GM12874 (cell line): ENCODE results near the gene TCEA3.

Experiments used
- TF ChIP-seq, protein P1 (sequence below): IDR thresholded peaks from 2 replicates; pipeline ENCODE4 v1.5.1; 2011; ENCODE audit warnings: low read depth, mild to moderate bottlenecking, control low read depth, low read length, moderate library complexity; ENCODE audit not compliant: insufficient read depth

TCEA3 gene

DNA sequence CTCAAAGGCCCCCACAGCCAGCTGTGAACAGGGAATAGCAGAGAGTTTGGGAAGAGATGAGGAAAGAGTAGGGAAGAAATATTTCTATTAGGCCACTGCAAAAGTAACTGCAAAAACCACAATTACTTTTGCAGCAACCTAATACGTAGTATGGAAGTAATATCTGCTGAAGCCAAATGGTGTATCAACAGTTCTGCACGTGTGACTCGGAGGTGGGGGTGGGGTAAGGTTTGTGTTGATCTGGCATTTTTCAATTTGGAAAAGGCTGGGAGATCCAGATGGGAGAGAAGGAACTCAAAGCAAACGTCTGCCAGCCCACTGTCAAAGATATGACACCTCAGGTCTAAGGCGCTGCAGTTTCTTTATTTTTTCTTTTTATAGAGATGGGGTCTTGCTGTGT, 43.8 kb downstream of the TCEA3 start:
- TF ChIP-seq, protein P1, sequence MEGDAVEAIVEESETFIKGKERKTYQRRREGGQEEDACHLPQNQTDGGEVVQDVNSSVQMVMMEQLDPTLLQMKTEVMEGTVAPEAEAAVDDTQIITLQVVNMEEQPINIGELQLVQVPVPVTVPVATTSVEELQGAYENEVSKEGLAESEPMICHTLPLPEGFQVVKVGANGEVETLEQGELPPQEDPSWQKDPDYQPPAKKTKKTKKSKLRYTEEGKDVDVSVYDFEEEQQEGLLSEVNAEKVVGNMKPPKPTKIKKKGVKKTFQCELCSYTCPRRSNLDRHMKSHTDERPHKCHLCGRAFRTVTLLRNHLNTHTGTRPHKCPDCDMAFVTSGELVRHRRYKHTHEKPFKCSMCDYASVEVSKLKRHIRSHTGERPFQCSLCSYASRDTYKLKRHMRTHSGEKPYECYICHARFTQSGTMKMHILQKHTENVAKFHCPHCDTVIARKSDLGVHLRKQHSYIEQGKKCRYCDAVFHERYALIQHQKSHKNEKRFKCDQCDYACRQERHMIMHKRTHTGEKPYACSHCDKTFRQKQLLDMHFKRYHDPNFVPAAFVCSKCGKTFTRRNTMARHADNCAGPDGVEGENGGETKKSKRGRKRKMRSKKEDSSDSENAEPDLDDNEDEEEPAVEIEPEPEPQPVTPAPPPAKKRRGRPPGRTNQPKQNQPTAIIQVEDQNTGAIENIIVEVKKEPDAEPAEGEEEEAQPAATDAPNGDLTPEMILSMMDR, result no peak

DNA sequence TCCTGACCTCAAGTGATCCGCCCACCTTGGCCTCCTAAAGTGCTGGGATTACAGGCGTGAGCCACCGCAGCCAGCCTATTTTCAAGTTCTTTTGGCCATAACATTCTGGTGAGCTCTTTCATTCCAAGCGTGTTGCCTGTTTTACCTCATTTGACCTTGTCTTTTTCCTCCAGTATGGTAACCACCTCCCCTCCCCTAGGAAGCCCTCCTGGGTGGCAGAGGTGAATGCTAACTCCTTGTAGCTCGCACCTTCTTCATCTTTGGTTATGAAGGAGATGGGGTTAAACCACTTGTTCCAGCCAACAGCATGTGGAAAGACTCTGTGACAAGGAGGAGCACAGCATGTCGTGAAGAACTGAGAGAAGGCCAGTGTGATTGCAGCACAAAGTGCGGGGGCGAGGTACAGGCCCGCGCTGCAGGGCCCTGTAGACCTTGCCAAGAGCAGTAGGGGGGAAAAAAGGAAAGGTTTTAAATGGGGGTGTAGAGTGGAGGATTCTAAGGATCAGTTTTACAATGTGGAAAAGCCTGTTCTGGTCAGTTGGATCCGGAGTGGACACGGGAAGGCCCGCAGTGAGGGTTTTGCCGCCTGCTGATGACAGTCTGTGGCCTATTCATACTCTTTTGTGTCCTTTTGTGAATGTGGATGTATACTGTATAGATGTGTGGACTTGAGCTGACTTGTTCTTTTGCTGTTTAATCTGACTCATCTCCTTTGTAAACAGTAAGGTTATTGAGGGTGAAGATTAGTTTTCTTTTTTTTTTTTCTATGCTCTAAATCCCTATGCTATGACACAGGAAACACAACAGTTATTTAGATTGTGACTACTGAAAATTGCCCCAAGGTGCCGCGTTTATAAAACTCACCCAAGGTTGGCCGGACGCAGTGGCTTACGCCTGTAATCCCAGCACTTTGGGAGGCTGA, 47.4 kb downstream of the TCEA3 start:
- TF ChIP-seq, protein P1, result no peak

DNA sequence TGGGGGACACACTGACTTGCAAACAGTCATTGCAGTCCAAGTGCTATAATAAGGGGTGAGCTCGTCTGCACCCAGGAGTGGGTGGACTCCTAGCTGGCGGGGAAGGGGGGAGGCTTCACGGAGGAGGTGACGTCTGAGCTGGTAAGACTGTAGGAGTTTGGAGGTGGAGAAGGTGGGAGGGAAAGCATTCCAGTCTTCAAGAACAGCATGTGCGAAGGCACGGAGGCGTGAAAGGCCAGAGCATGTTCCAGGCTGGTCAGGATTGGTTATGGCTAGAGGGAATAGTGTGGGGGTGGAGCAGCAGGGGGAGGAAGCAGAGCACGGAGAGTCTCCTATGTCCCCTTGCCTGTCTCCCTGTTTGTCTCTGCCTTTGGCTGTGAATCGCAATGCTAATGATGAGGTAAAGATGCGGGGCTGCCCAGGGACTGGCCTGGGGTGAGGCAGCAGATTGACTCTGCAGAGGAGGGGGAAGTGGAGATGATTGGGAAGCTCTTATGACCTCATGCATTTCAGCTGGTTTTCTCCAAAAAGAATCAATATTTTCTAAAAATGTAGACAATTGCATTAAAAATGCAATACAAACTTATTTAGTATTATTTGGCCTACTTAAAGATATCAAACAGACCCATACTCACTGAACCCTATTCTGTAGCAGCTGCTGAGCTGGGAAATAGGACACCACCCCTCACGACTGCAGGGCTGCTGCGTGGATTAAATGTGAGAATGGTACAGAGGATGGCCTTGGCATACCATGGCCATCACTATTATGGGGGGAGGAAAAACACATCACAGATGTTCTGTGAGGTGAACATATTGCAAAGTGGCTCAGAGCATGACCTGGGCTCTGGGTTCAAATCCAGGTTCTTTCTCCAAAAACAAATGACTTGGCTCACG, 52.3 kb downstream of the TCEA3 start:
- TF ChIP-seq, protein P1, result no peak

DNA sequence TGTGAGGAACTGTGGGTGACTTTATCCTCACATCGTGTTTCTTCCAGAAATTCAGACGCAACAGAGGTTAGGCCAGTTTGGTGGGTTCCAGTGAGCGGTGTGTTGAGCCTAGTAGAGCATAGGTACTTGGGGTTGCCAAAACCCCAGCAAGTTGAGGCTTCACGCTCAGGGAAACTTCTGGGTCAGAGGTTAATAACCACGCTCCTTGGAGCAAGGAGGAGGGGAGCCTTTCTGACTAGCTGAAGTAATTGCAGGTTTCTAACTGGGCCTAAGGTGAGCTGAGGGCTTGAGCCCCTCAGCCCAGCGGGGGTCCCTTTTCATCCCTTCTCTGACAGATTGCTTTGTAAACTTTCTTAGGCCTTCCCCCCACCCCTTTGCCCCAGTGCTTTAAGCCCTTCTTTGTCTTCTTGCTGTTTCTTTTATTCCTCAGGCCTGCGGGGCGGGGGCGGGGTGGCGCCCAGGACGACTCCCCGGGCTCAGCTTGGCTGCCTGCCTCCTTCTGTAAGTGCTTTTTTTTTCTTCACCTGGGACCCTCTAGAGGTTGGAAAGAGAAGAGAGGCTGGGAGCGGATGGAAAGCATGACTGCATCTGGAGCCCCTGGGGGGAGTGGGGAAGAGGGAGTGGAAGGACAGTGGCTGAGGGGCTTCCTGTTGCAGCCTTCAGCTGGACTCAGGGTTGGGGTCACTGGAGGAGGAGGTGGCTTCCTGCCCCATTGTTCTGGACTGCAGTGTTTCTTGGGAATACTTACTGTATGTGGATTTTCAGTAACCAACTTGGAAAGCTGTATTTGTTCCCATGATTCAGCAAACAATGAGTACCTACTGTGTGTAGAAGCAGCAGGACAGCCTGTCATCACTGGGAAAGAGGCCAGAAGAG, 53.6 kb downstream of the TCEA3 start:
- TF ChIP-seq, protein P1, result no peak

DNA sequence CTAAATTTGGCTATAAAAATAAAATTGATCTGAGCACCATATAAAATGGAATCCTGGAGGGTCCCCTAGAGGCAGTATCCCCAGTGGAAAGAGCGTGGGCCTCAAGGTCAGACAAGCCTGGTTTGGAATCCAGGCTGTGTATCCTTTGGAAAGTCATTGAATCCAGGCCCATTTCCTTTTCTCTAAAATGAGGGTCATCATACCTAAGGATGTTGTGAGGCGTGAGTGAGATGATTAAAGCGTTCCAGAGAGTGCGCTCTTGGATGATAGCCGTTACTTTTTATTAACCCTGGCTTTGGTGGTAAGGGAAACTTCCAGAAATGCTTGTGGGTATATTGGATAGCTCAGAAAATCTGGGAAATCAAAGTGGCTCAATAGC, 54.2 kb downstream of the TCEA3 start:
- TF ChIP-seq, protein P1, result no peak

DNA sequence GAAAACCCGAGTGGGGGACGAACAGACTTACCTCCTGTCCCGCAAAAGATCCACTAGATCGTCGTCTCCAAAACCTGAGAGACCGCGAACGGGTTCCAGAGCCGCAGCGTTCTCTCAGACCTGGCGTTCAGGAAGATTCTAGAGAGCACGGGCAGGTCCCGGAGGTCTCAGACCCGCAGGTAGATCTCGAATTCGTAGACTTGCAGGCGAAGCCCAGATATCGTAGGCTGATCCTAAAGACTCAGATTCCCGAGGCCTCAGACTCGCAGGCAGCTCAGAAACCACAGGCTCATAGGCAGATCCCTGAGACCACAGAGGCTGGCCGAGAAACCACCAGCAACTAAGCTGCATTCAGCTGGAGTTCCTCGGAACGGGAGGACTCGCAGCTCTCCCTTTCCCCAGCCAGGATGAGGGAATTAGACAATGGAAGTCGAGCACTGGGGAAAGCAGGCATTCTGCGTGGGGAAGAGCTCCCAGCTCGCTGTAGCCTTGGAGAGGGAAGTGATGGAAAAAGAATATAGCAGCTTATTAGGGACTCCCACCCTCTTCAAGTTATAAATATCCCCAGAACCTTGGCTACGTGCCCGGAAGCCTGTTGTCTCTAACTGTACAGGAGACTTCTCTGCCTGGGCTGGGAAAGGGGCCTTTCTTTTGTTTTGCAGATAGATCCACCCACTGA, 55.1 kb downstream of the TCEA3 start, which contains the start of gene ZNF436:
Gene ZNF436 (minus strand): TSS at position 502 of the 679 bp plus-strand sequence. CDS start 1,831 bp downstream, outside the sequence.
- TF ChIP-seq, protein P1, result no peak
